Mesenchymal stem cell (in vitro differentiated cells and primary cell): ENCODE results near the gene ALPL. TPM values are rescaled to one million over a fixed set of nuclear protein-coding genes. Genes with fewer than 3 reads are reported as not detected.
"Not testable (repeated sequence)": the region's sequence is repeated elsewhere in the genome, so short reads cannot be mapped to it uniquely, and the experiment has no call there.

Source experiments
- DNase-seq: peaks from one replicate; pipeline ENCODE4 v3.0.0-alpha.2; 2013
- H2AFZ ChIP-seq: one replicate; pipeline ENCODE4 v1.6.1; 2013; ENCODE audit warnings: low read depth, mild to moderate bottlenecking, control low read depth, inconsistent platforms, low read length, moderate library complexity
- H2AK5ac ChIP-seq: 2 replicates; pipeline ENCODE4 v1.6.1; 2013; ENCODE audit warnings: low read length, moderate library complexity, mild to moderate bottlenecking, inconsistent platforms; ENCODE audit not compliant: severe bottlenecking
- H2BK120ac ChIP-seq: one replicate; pipeline ENCODE4 v1.6.1; 2013; ENCODE audit warnings: low read depth, mild to moderate bottlenecking, inconsistent platforms, low read length, moderate library complexity
- H2BK12ac ChIP-seq, 2 experiments: one replicate each; pipeline ENCODE4 v1.6.1; 2013; ENCODE audit warnings: inconsistent platforms in 2 of 2, low read length in 2 of 2, mild to moderate bottlenecking in 2 of 2, moderate library complexity in 2 of 2, control low read depth in 1 of 2
- H2BK15ac ChIP-seq: one replicate; pipeline ENCODE4 v1.6.1; 2013; ENCODE audit warnings: mild to moderate bottlenecking, low read depth, inconsistent platforms; ENCODE audit not compliant: poor library complexity, severe bottlenecking
- H2BK5ac ChIP-seq: 2 replicates; pipeline ENCODE4 v1.6.1; 2013; ENCODE audit warnings: low read depth, mild to moderate bottlenecking, low read length, control low read depth, inconsistent platforms; ENCODE audit not compliant: poor library complexity, severe bottlenecking
- H3K14ac ChIP-seq, 2 experiments: one replicate each; pipeline ENCODE4 v1.6.1; 2013; ENCODE audit warnings: inconsistent platforms in 2 of 2, low read length in 2 of 2, control low read depth in 1 of 2, mild to moderate bottlenecking in 1 of 2, moderate library complexity in 1 of 2
- H3K18ac ChIP-seq, 2 experiments: one replicate each; pipeline ENCODE4 v1.6.1; 2013; ENCODE audit warnings: inconsistent platforms in 2 of 2, low read length in 2 of 2, control low read depth in 1 of 2, low read depth in 1 of 2, mild to moderate bottlenecking in 1 of 2
- H3K23ac ChIP-seq, 2 experiments: one replicate each; pipeline ENCODE4 v1.6.1; 2013; ENCODE audit warnings: inconsistent platforms in 2 of 2, low read length in 2 of 2, mild to moderate bottlenecking in 2 of 2, moderate library complexity in 2 of 2, control low read depth in 1 of 2
- H3K27ac ChIP-seq: 2 replicates; pipeline ENCODE4 v1.5.1; 2013; ENCODE audit warnings: mild to moderate bottlenecking, moderate library complexity, low read length, control low read depth, inconsistent platforms; ENCODE audit not compliant: poor library complexity, severe bottlenecking
- H3K27me3 ChIP-seq, 2 experiments: 2 replicates each; pipeline versions ENCODE4 v1.6.1 to v1.7.0; 2013; ENCODE audit warnings: low read length in 2 of 2, mild to moderate bottlenecking in 2 of 2, moderate library complexity in 2 of 2, control low read depth in 1 of 2, inconsistent platforms in 1 of 2; ENCODE audit not compliant: control insufficient read depth in 1 of 2, insufficient read depth in 1 of 2
- H3K36me3 ChIP-seq, 2 experiments: 2 replicates each; pipeline versions ENCODE4 v1.6.1 to v1.7.0; 2013; ENCODE audit warnings: low read length in 2 of 2, control low read depth in 1 of 2, inconsistent platforms in 1 of 2, low read depth in 1 of 2, mild to moderate bottlenecking in 1 of 2; ENCODE audit not compliant: insufficient read depth in 2 of 2, control insufficient read depth in 1 of 2
- H3K4ac ChIP-seq, 2 experiments: one replicate each; pipeline ENCODE4 v1.6.1; 2013; ENCODE audit warnings: inconsistent platforms in 2 of 2, low read length in 2 of 2, mild to moderate bottlenecking in 2 of 2, moderate library complexity in 2 of 2, control low read depth in 1 of 2, low read depth in 1 of 2
- H3K4me1 ChIP-seq: 2 replicates; pipeline ENCODE4 v1.6.1; 2013; ENCODE audit warnings: low read depth, low read length, control low read depth; ENCODE audit not compliant: control insufficient read depth, insufficient read depth
- H3K4me2 ChIP-seq: 2 replicates; pipeline ENCODE4 v1.6.1; 2013; ENCODE audit warnings: low read length, mild to moderate bottlenecking, inconsistent platforms; ENCODE audit not compliant: poor library complexity, severe bottlenecking
- H3K4me3 ChIP-seq, 2 experiments: 2 replicates each; pipeline versions ENCODE4 v1.5.1 to v1.7.0; 2013; ENCODE audit warnings: low read length in 2 of 2, mild to moderate bottlenecking in 2 of 2, control low read depth in 1 of 2, low read depth in 1 of 2; ENCODE audit not compliant: insufficient read depth in 1 of 2
- H3K79me1 ChIP-seq: replicated peaks from 2 replicates; pipeline ENCODE4 v1.6.1; 2013; ENCODE audit warnings: mild to moderate bottlenecking, control low read depth, low read length, inconsistent platforms; ENCODE audit not compliant: poor library complexity, severe bottlenecking
- H3K9ac ChIP-seq: 2 replicates; pipeline ENCODE4 v1.7.0; 2013; ENCODE audit warnings: mild to moderate bottlenecking, low read length, moderate library complexity
- H3K9me3 ChIP-seq: 2 replicates; pipeline ENCODE4 v1.7.0; 2013; ENCODE audit warnings: mild to moderate bottlenecking, low read length; ENCODE audit not compliant: control insufficient read depth
- H4K8ac ChIP-seq: one replicate; pipeline ENCODE4 v1.6.1; 2013; ENCODE audit warnings: inconsistent platforms, mild to moderate bottlenecking, low read length, moderate library complexity
- H4K91ac ChIP-seq: one replicate; pipeline ENCODE4 v1.6.1; 2013; ENCODE audit warnings: mild to moderate bottlenecking, low read length, inconsistent platforms
- WGBS: methylation state at CpG from one replicate; pipeline ENCODE4 v1.1.7; 2013; ENCODE audit warnings: mixed read lengths; 5-methylcytosine and 5-hydroxymethylcytosine counted together
- polyA plus RNA-seq, 2 experiments: library from polyadenylated mRNA; stranded (reverse); fragments of 200-250 nt; gene quantifications; one replicate each; pipeline ENCODE4 v1.2.3, GENCODE V29; 2013

Gene ALPL
- 11.5 TPM for polyA plus RNA-seq (2013, experiment 1 of 2)
- 11.6 TPM for polyA plus RNA-seq (2013, experiment 2 of 2)

- H3K18ac ChIP-seq: peak within 1 kb of the TSS in 1 of 2 experiments; percentile 73
- H3K79me1 ChIP-seq: no peaks in the 10 kb centered on the region
- H3K9ac ChIP-seq: peak within 1 kb of the TSS; percentile 84
- peak within 1 kb of the TSS; percentile 84 for H3K4me2 ChIP-seq
- H2BK120ac ChIP-seq: no peak within 1 kb of the TSS
- DNase-seq: no peak
- H2BK12ac ChIP-seq: peak within 1 kb of the TSS; percentile 31 to 57
- peak within 1 kb of the TSS; percentile 24 for H2AK5ac ChIP-seq
- H3K36me3 ChIP-seq: no peaks in the 10 kb centered on the region
- H3K27ac ChIP-seq: no peak within 1 kb of the TSS
- no peaks in the 10 kb centered on the region for H3K9me3 ChIP-seq
- H4K8ac ChIP-seq: peak within 1 kb of the TSS; percentile 78
- H2BK5ac ChIP-seq: no peak within 1 kb of the TSS
- peaks cover 10 to 64% of the 10 kb centered on the region in 2 experiments for H3K27me3 ChIP-seq
- 2% methylated on average over 65 of the region's 67 CpGs for WGBS
- H3K4me1 ChIP-seq: peaks cover 37% of the 10 kb centered on the region
- peak within 1 kb of the TSS; percentile 24 to 37 for H3K4ac ChIP-seq
- H2BK15ac ChIP-seq: peak within 1 kb of the TSS; percentile 73
- peak within 1 kb of the TSS; percentile 51 to 79 for H3K4me3 ChIP-seq
- H3K14ac ChIP-seq: peak within 1 kb of the TSS in 1 of 2 experiments; percentile 76
- H3K23ac ChIP-seq: peak within 1 kb of the TSS in 1 of 2 experiments; percentile 46
- H2AFZ ChIP-seq: peak within 1 kb of the TSS; percentile 69
- H4K91ac ChIP-seq: no peak within 1 kb of the TSS
These were observed at the start of gene ALPL for GRCh38 chr1:21509351-21510112. Gene ALPL, plus strand, starts transcription at chr1:21509423. Its CDS starts 44,659 bp downstream, at chr1:21554082.

GRCh38 chr1:21465127-21465526 is 44.1 kb upstream of the ALPL start:
- H3K4me2 ChIP-seq, H3K23ac ChIP-seq, H2BK120ac ChIP-seq, H3K27ac ChIP-seq, DNase-seq, H4K91ac ChIP-seq, H2AFZ ChIP-seq, H3K27me3 ChIP-seq, H3K9ac ChIP-seq, H3K18ac ChIP-seq, H3K9me3 ChIP-seq, H4K8ac ChIP-seq, H2BK15ac ChIP-seq, H3K36me3 ChIP-seq, H3K14ac ChIP-seq, H2BK5ac ChIP-seq, H3K4me3 ChIP-seq, H3K79me1 ChIP-seq, H3K4me1 ChIP-seq, H3K4ac ChIP-seq, H2AK5ac ChIP-seq, H2BK12ac ChIP-seq: not testable (repeated sequence)

GRCh38 chr1:21467946-21468345 is 41.3 kb upstream of the ALPL start:
- H3K18ac ChIP-seq, H3K4me3 ChIP-seq, H2BK15ac ChIP-seq, H4K91ac ChIP-seq, H3K14ac ChIP-seq, H3K4ac ChIP-seq, H3K27me3 ChIP-seq, H3K23ac ChIP-seq, H4K8ac ChIP-seq, H2BK5ac ChIP-seq, H3K27ac ChIP-seq, H3K9me3 ChIP-seq, H3K79me1 ChIP-seq, H3K4me2 ChIP-seq, H2BK120ac ChIP-seq, H2AK5ac ChIP-seq, H2BK12ac ChIP-seq, DNase-seq, H3K4me1 ChIP-seq, H2AFZ ChIP-seq, H3K9ac ChIP-seq: not testable (repeated sequence)
- peaks cover 0 to 12% of the 10 kb centered on the region in 2 experiments for H3K36me3 ChIP-seq
- WGBS: 86% methylated on average over 4 of the region's 4 CpGs

- Histone ChIP-seq H2BK5ac (no peak overlapping the region), H3K9me3 (no peaks in the 10 kb centered on the region), H3K4me3 (no peak overlapping the region), H3K9ac (no peak overlapping the region), H3K18ac (no peak overlapping the region), H3K36me3 (peaks cover 0 to 19% of the 10 kb centered on the region in 2 experiments), H4K91ac (no peak overlapping the region), H2BK15ac (no peak overlapping the region), H2BK120ac (no peak overlapping the region), H3K79me1 (no peaks in the 10 kb centered on the region), H3K23ac (no peak overlapping the region), H2BK12ac (no peak overlapping the region), H3K14ac (no peak overlapping the region), H3K4me1 (no peaks in the 10 kb centered on the region), H2AK5ac (no peak overlapping the region), H3K4me2 (no peak overlapping the region), H2AFZ (no peak overlapping the region), H3K4ac (no peak overlapping the region), H4K8ac (no peak overlapping the region), H3K27me3 (no peaks in the 10 kb centered on the region), H3K27ac (no peak overlapping the region)
- WGBS: 41% methylated on average over 10 of the region's 10 CpGs
- peak; percentile 67 for DNase-seq
These were observed 40.6 kb upstream of the ALPL start for GRCh38 chr1:21468599-21468998.
